Astrocyte (in vitro differentiated cells and primary cell): ENCODE data around the gene SULT2A1. TPM values are rescaled to one million over a fixed set of nuclear protein-coding genes. Genes with fewer than 3 reads are reported as not detected.

Source experiments
- DNase-seq: peaks from one replicate; pipeline ENCODE4 v3.0.0-alpha.2; 2010; ENCODE audit warnings: low read depth
- FAIRE-seq: peaks from 2 replicates; lab custom pipeline; 2011; peaks lifted over from hg19 to GRCh38; lab: Jason Lieb, UNC
- H2AFZ ChIP-seq: 2 replicates; pipeline ENCODE4 v1.6.0; 2012; ENCODE audit warnings: low read depth, low read length, inconsistent platforms
- H3K27ac ChIP-seq: 2 replicates; pipeline ENCODE4 v1.5.1; 2011; ENCODE audit warnings: low read depth, low read length, inconsistent platforms
- H3K27me3 ChIP-seq: 2 replicates; pipeline ENCODE4 v1.6.0; 2011; ENCODE audit warnings: low read length, inconsistent platforms; ENCODE audit not compliant: insufficient read depth
- H3K36me3 ChIP-seq: 2 replicates; pipeline ENCODE4 v1.5.1; 2011; ENCODE audit warnings: low read length, inconsistent platforms; ENCODE audit not compliant: insufficient read depth
- H3K4me1 ChIP-seq: 2 replicates; pipeline ENCODE4 v1.5.1; 2011; ENCODE audit warnings: low read length, inconsistent platforms; ENCODE audit not compliant: insufficient read depth
- H3K4me2 ChIP-seq: 2 replicates; pipeline ENCODE4 v1.6.0; 2012; ENCODE audit warnings: low read length, inconsistent platforms
- H3K4me3 ChIP-seq: 2 replicates; pipeline ENCODE4 v1.5.1; 2011; ENCODE audit warnings: low read depth, mild to moderate bottlenecking, low read length, inconsistent platforms; ENCODE audit not compliant: insufficient read depth
- H3K79me2 ChIP-seq: 2 replicates; pipeline ENCODE4 v1.6.0; 2012; ENCODE audit warnings: mild to moderate bottlenecking, low read length, inconsistent platforms; ENCODE audit not compliant: insufficient read depth
- H3K9ac ChIP-seq: 2 replicates; pipeline ENCODE4 v1.6.0; 2012; ENCODE audit warnings: mild to moderate bottlenecking, low read length, inconsistent platforms
- H3K9me3 ChIP-seq: 2 replicates; pipeline ENCODE4 v1.5.1; 2012; ENCODE audit warnings: low read depth, mild to moderate bottlenecking, low read length, inconsistent platforms; ENCODE audit not compliant: insufficient read depth
- H4K20me1 ChIP-seq: 2 replicates; pipeline ENCODE4 v1.6.0; 2012; ENCODE audit warnings: low read length, inconsistent platforms; ENCODE audit not compliant: insufficient read depth
- H3K27ac Mint-ChIP-seq: one replicate; pipeline ENCODE4 v1.8.0; 2021; ENCODE audit warnings: mild to moderate bottlenecking, mixed read lengths; ENCODE audit not compliant: unreplicated experiment
- H3K27me3 Mint-ChIP-seq: one replicate; pipeline ENCODE4 v1.8.0; 2021; ENCODE audit warnings: low read depth, mixed read lengths; ENCODE audit not compliant: unreplicated experiment
- H3K36me3 Mint-ChIP-seq: one replicate; pipeline ENCODE4 v1.8.0; 2021; ENCODE audit warnings: low read depth, mixed read lengths; ENCODE audit not compliant: unreplicated experiment
- H3K4me1 Mint-ChIP-seq: one replicate; pipeline ENCODE4 v1.8.0; 2021; ENCODE audit warnings: low read depth, mixed read lengths; ENCODE audit not compliant: unreplicated experiment
- H3K4me3 Mint-ChIP-seq: one replicate; pipeline ENCODE4 v1.8.0; 2021; ENCODE audit warnings: mild to moderate bottlenecking, moderate library complexity, mixed read lengths; ENCODE audit not compliant: unreplicated experiment
- H3K9me3 Mint-ChIP-seq: one replicate; pipeline ENCODE4 v1.8.0; 2021; ENCODE audit warnings: mild to moderate bottlenecking, mixed read lengths; ENCODE audit not compliant: unreplicated experiment
- EZH2 ChIP-seq: IDR thresholded peaks from 2 replicates; pipeline ENCODE4 v1.6.1; 2012; ENCODE audit warnings: mild to moderate bottlenecking, low read length, inconsistent platforms; ENCODE audit not compliant: insufficient read depth
- total RNA-seq: library from RNA; stranded (reverse); gene quantifications from 2 replicates; pipeline ENCODE4 v1.2.1, GENCODE V29; 2021
- TF ChIP-seq, protein P1 (sequence below): IDR thresholded peaks from 2 replicates; pipeline ENCODE4 v1.5.1; 2011; ENCODE audit warnings: low read depth, mild to moderate bottlenecking, inconsistent platforms, low read length, moderate library complexity; ENCODE audit not compliant: insufficient read depth

SULT2A1 gene
- total RNA-seq, 1 donor from 2014 or later, result not detected

DNA sequence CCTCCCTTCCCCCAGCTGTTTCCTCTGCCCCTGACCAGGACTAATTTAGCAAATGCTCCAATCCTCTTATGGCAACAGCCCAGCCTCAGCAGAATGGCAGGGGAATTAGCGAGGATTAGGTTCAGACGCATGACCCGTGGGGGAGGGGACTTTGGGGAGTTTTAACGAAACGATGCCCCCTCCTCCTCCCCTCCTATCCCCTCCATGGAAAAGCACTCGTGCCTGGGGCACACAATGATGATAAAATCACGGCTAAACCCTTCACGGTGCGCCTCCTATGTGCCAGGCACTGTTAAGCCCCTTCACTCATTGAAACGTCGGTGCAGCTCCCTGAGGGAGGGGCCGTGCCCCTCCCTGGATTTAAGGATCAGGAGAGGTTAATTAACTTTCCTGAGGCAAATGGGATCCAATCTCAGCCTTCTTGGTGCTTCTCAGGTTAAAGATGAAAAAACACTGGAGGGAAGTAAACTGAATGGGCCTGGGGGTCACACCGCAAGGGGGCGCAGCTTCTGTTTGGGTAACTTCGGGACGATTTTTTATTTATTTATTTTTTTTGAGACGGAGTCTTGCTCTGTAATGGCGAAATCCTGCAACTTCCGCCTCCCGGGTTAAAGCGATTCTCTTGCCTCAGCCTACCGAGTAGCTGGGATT lies 37.2 kb downstream of the SULT2A1 start:
- Histone ChIP-seq H3K4me3 (no peak overlapping the region), H3K79me2 (no peaks in the 10 kb centered on the region), H3K4me2 (no peak overlapping the region), H4K20me1 (no peaks in the 10 kb centered on the region), H3K9me3 (no peaks in the 10 kb centered on the region), H3K36me3 (no peaks in the 10 kb centered on the region), H3K27ac (no peak overlapping the region), H3K9ac (no peak overlapping the region), H2AFZ (no peak overlapping the region), H3K27me3 (peaks cover 14% of the 10 kb centered on the region), H3K4me1 (no peaks in the 10 kb centered on the region)
- TF ChIP-seq, protein P1, sequence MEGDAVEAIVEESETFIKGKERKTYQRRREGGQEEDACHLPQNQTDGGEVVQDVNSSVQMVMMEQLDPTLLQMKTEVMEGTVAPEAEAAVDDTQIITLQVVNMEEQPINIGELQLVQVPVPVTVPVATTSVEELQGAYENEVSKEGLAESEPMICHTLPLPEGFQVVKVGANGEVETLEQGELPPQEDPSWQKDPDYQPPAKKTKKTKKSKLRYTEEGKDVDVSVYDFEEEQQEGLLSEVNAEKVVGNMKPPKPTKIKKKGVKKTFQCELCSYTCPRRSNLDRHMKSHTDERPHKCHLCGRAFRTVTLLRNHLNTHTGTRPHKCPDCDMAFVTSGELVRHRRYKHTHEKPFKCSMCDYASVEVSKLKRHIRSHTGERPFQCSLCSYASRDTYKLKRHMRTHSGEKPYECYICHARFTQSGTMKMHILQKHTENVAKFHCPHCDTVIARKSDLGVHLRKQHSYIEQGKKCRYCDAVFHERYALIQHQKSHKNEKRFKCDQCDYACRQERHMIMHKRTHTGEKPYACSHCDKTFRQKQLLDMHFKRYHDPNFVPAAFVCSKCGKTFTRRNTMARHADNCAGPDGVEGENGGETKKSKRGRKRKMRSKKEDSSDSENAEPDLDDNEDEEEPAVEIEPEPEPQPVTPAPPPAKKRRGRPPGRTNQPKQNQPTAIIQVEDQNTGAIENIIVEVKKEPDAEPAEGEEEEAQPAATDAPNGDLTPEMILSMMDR, result peak; percentile 33
- peak; percentile 40 for TF ChIP-seq EZH2
- H3K27me3 Mint-ChIP-seq, result peaks cover 39% of the 10 kb centered on the region
- H3K27ac Mint-ChIP-seq, result no peak overlapping the region
- H3K4me3 Mint-ChIP-seq, result no peak overlapping the region
- FAIRE-seq (no peak), DNase-seq (no peak)
- H3K4me1 Mint-ChIP-seq, result no peaks in the 10 kb centered on the region
- H3K36me3 Mint-ChIP-seq, result no peaks in the 10 kb centered on the region
- no peaks in the 10 kb centered on the region for H3K9me3 Mint-ChIP-seq

DNA sequence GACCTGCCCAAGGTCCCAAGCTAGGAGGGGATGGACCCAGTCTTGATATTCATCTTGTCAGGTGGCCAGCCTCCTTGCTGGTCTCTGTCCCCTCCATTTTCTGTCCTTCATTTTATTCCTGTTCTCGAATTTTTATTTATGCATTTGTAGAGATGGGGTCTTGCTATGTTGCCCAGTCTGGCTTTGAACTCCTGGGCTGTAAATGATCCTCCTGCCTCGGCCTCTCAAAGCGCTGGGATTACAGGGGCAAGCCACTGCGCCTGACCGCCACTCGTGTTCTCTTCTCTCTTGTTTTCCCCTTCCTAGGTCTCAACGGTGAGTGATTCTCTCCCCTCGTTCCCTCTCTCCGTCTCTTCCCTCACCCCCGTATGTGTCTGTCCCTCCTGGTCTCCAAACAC lies 37.7 kb downstream of the SULT2A1 start:
- H3K27ac Mint-ChIP-seq, result no peak overlapping the region
- H3K9me3 Mint-ChIP-seq, result no peaks in the 10 kb centered on the region
- FAIRE-seq (no peak), DNase-seq (no peak)
- peaks cover 39% of the 10 kb centered on the region for H3K27me3 Mint-ChIP-seq
- no peaks in the 10 kb centered on the region for H4K20me1 ChIP-seq
- no peak overlapping the region for H3K4me2 ChIP-seq
- no peaks in the 10 kb centered on the region for H3K36me3 ChIP-seq
- no peaks in the 10 kb centered on the region for H3K9me3 ChIP-seq
- H3K27ac ChIP-seq, result no peak overlapping the region
- no peaks in the 10 kb centered on the region for H3K4me1 Mint-ChIP-seq
- H3K79me2 ChIP-seq, result no peaks in the 10 kb centered on the region
- no peak overlapping the region for H3K4me3 Mint-ChIP-seq
- H3K27me3 ChIP-seq, result peaks cover 14% of the 10 kb centered on the region
- no peaks in the 10 kb centered on the region for H3K36me3 Mint-ChIP-seq
- H3K4me3 ChIP-seq, result no peak overlapping the region
- no peak for TF ChIP-seq EZH2
- TF ChIP-seq, protein P1, result no peak
- no peak overlapping the region for H3K9ac ChIP-seq
- no peak overlapping the region for H2AFZ ChIP-seq
- no peaks in the 10 kb centered on the region for H3K4me1 ChIP-seq

DNA sequence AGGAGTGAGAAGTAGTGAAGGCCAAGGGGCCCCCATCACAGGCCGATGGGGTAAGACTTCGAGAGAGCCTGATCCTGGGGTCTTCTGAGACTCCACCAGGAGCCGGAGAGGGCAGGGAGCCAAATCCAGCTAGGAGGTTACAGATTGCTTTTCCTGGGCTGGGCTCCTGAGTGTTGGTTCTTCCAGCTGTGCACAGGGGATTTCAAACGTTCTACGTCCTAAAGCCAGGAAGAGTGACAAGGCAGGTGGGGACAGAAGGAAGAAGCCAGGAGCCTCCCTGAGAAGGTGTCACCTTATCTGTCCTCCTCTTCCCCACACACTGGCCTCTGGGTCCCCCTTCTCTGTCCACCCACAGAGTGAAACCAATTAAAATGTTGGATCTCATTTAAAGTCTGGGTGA lies 43.2 kb downstream of the SULT2A1 start:
- H3K36me3 Mint-ChIP-seq, result no peaks in the 10 kb centered on the region
- peaks cover 20% of the 10 kb centered on the region for H3K27me3 Mint-ChIP-seq
- no peak overlapping the region for H3K4me3 Mint-ChIP-seq
- no peak overlapping the region for H3K27ac Mint-ChIP-seq
- TF ChIP-seq, protein P1, result no peak
- no peak for TF ChIP-seq EZH2
- H3K9me3 ChIP-seq, result no peaks in the 10 kb centered on the region
- H3K9me3 Mint-ChIP-seq, result no peaks in the 10 kb centered on the region
- H3K4me1 ChIP-seq, result no peaks in the 10 kb centered on the region
- H2AFZ ChIP-seq, result no peak overlapping the region
- H3K79me2 ChIP-seq, result no peaks in the 10 kb centered on the region
- no peak overlapping the region for H3K27ac ChIP-seq
- H3K27me3 ChIP-seq, result no peaks in the 10 kb centered on the region
- H3K4me2 ChIP-seq, result no peak overlapping the region
- H3K9ac ChIP-seq, result no peak overlapping the region
- no peaks in the 10 kb centered on the region for H3K36me3 ChIP-seq
- H4K20me1 ChIP-seq, result no peaks in the 10 kb centered on the region
- no peak for FAIRE-seq
- H3K4me1 Mint-ChIP-seq, result no peaks in the 10 kb centered on the region
- H3K4me3 ChIP-seq, result no peak overlapping the region
- no peak for DNase-seq
